Smooth muscle cell (in vitro differentiated cells): Measurements from ENCODE around the gene PLEKHG5. TPM values are rescaled to one million over a fixed set of nuclear protein-coding genes. Genes with fewer than 3 reads are reported as not detected.

Experiments used
- DNase-seq: peaks from one replicate; lab custom pipeline; 2025; ENCODE audit not compliant: unreplicated experiment; lab: John Stamatoyannopoulos, UW
- H2AFZ ChIP-seq: fragments of 200-600 bp; sonication (generic); 2 replicates; pipeline ENCODE4 v1.6.0; 2016; ENCODE audit warnings: antibody characterized with exemption, low read depth, mild to moderate bottlenecking
- H3F3A ChIP-seq: fragments of 200-600 bp; sonication (generic); 2 replicates; pipeline ENCODE4 v1.6.0; 2017; ENCODE audit warnings: antibody characterized with exemption, low read depth
- H3K27ac ChIP-seq: fragments of 200-600 bp; sonication (generic); 2 replicates; pipeline ENCODE4 v1.5.1; 2016; ENCODE audit warnings: low read depth, mild to moderate bottlenecking
- H3K27me3 ChIP-seq: fragments of 200-600 bp; sonication (generic); 2 replicates; pipeline ENCODE4 v1.6.1; 2016; ENCODE audit warnings: low read depth, mild to moderate bottlenecking
- H3K36me3 ChIP-seq: fragments of 200-600 bp; sonication (generic); 2 replicates; pipeline ENCODE4 v1.5.1; 2016; ENCODE audit warnings: low read depth
- H3K4me1 ChIP-seq: fragments of 200-600 bp; sonication (generic); 2 replicates; pipeline ENCODE4 v1.5.1; 2016; ENCODE audit warnings: low read depth
- H3K4me2 ChIP-seq: fragments of 200-600 bp; sonication (generic); 2 replicates; pipeline ENCODE4 v1.6.0; 2016; ENCODE audit warnings: mild to moderate bottlenecking
- H3K4me3 ChIP-seq: fragments of 200-600 bp; sonication (generic); 2 replicates; pipeline ENCODE4 v1.5.1; 2016; ENCODE audit warnings: mild to moderate bottlenecking
- H3K79me2 ChIP-seq: fragments of 200-600 bp; sonication (generic); 2 replicates; pipeline ENCODE4 v1.6.0; 2016; ENCODE audit warnings: low read depth, mild to moderate bottlenecking
- H3K9ac ChIP-seq: fragments of 200-600 bp; sonication (generic); 2 replicates; pipeline ENCODE4 v1.6.0; 2016; ENCODE audit warnings: low read depth
- H3K9me3 ChIP-seq: fragments of 200-600 bp; sonication (generic); replicated peaks from 2 replicates; pipeline ENCODE4 v1.5.1; 2016; ENCODE audit warnings: low read depth
- H4K20me1 ChIP-seq: fragments of 200-600 bp; sonication (generic); 2 replicates; pipeline ENCODE4 v1.6.0; 2016; ENCODE audit warnings: low read depth
- WGBS: methylation state at CpG from one replicate; pipeline ENCODE4 v1.1.7; 2016; ENCODE audit warnings: low lambda C conversion rate; 5-methylcytosine and 5-hydroxymethylcytosine counted together
- polyA plus RNA-seq: library from polyadenylated mRNA; unstranded; fragments of >200 nt; fragmentation: Nextera tagmentation; extraction: Ambion mirVana; gene quantifications from 2 replicates; pipeline ENCODE4 v1.2.1, GENCODE V29; 2016
- total RNA-seq: library from RNA; depleted of rRNA; stranded (reverse); fragments of >200 nt; gene quantifications from 2 replicates; pipeline ENCODE4 v1.2.3, GENCODE V29; 2014
- TF ChIP-seq, protein P1 (sequence below): fragments of 200-600 bp; sonication (generic); IDR thresholded peaks from 2 replicates; pipeline ENCODE4 v1.5.1; 2017; ENCODE audit warnings: borderline replicate concordance, mild to moderate bottlenecking, antibody characterized with exemption; ENCODE audit not compliant: insufficient read depth, poor library complexity, severe bottlenecking

The PLEKHG5 gene
- total and polyA plus RNA-seq, 2 experiments from 2014 or later, result 10.6 to 14.5 TPM

DNA sequence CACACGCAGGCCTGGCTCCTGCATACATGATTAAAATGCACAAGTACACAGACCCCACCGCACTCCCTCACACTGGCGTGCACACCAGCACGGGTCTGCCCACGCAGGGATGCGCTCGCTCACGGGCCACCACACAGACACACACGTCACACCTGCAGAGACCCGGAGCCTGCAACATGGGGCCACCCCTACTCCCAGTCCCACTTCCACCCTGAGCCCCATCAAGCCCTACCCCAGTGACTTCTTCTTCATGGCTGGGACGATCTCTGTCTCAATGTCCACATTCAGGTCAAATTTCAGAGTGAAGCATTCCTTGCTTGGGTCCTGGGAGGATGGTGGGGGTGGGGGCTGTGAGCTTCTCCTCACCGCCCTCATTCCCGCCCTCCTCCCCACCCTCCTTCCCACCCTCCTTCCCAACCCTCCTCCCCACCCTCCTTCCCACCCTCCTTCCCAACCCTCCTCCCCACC is 16.6 kb downstream of the PLEKHG5 start:
- no peak for DNase-seq
- TF ChIP-seq, protein P1, sequence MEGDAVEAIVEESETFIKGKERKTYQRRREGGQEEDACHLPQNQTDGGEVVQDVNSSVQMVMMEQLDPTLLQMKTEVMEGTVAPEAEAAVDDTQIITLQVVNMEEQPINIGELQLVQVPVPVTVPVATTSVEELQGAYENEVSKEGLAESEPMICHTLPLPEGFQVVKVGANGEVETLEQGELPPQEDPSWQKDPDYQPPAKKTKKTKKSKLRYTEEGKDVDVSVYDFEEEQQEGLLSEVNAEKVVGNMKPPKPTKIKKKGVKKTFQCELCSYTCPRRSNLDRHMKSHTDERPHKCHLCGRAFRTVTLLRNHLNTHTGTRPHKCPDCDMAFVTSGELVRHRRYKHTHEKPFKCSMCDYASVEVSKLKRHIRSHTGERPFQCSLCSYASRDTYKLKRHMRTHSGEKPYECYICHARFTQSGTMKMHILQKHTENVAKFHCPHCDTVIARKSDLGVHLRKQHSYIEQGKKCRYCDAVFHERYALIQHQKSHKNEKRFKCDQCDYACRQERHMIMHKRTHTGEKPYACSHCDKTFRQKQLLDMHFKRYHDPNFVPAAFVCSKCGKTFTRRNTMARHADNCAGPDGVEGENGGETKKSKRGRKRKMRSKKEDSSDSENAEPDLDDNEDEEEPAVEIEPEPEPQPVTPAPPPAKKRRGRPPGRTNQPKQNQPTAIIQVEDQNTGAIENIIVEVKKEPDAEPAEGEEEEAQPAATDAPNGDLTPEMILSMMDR, result no peak
- Histone ChIP-seq H2AFZ (no peak overlapping the region), H3K4me3 (no peak overlapping the region), H3F3A (no peaks in the 10 kb centered on the region), H3K27me3 (no peaks in the 10 kb centered on the region), H3K36me3 (no peaks in the 10 kb centered on the region), H3K79me2 (no peaks in the 10 kb centered on the region), H3K4me1 (no peaks in the 10 kb centered on the region), H3K4me2 (no peak overlapping the region), H3K9ac (no peak overlapping the region), H3K9me3 (no peaks in the 10 kb centered on the region), H3K27ac (no peak overlapping the region), H4K20me1 (peaks cover 68% of the 10 kb centered on the region)
- WGBS, result 89% methylated on average over 13 of the region's 13 CpGs

DNA sequence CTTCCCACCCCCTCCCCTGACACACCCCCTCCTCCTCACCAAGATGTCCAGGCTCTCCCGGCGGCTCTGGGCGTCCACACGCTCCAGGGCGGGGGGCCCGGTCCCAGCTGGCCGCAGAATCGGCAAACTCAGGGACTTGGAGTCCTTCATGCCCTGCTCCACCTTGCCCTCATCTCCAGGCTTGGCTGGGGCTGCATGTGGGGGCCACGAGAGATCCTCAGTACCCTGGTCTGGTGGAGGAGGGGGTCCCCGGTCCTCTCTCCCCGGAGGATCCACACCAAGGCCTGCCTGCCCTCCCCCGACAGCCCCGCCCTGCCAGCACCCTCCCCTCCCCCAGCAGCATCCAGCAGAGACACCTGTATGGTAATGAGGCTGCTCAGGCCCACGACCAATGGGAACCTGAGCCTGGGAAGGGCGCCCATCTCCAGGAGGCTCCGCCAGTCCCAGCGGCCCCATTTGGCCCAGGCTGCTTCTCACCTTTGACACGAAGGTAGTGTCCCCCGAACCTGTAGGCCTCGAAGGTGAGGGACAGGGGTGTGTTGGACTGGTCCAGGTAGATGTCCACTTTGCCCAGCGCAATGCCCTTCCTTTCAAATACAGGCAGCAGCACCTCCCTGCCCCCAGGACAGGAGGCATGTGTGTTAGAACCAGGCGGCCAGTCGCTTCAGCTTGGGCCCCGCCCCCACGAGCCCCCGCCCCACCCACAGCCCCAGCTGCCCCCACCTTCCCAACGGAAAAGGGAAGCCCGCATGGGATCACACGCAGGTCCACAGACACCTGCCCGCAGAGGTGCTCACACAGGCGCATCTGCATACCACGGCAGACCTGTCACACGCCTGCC is 17.3 kb downstream of the PLEKHG5 start:
- no peaks in the 10 kb centered on the region for H3K9me3 ChIP-seq
- no peaks in the 10 kb centered on the region for H3K79me2 ChIP-seq
- no peak overlapping the region for H3K4me2 ChIP-seq
- no peaks in the 10 kb centered on the region for H3K4me1 ChIP-seq
- H3K27ac ChIP-seq, result no peak overlapping the region
- peaks cover 65% of the 10 kb centered on the region for H4K20me1 ChIP-seq
- no peaks in the 10 kb centered on the region for H3F3A ChIP-seq
- TF ChIP-seq, protein P1, result no peak
- no peak for DNase-seq
- no peak overlapping the region for H3K9ac ChIP-seq
- WGBS, result 89% methylated on average over 23 of the region's 33 CpGs
- no peaks in the 10 kb centered on the region for H3K36me3 ChIP-seq
- no peak overlapping the region for H2AFZ ChIP-seq
- H3K27me3 ChIP-seq, result no peaks in the 10 kb centered on the region
- H3K4me3 ChIP-seq, result no peak overlapping the region

DNA sequence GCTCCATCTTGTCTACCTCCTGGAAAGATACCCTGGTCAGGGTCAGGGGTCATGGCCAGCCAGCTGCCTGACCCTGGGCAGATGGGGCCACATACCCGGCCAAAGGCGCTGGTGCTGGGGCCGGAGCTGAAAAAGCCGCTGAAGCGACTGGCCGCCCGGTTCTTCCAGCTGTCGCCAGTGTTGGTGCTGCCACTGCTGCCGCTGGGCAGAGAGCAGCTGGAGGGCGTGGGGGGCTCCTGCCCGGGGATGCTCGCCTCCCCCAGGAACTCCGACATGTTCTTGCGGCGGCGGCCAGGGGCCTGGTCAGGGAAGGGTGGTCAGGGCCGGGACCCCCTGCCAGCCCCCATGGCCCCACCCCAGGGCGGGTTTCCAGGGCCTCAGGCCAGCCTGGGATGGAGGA is 18.3 kb downstream of the PLEKHG5 start:
- H3K4me1 ChIP-seq, result no peaks in the 10 kb centered on the region
- H3K9me3 ChIP-seq, result no peaks in the 10 kb centered on the region
- 97% methylated on average over 11 of the region's 18 CpGs for WGBS

More for the DNA sequence above, 18.3 kb downstream of the PLEKHG5 start:
- H3K4me2 ChIP-seq, result no peak overlapping the region
- no peak overlapping the region for H3K9ac ChIP-seq
- H3K27ac ChIP-seq, result no peak overlapping the region
- H3K27me3 ChIP-seq, result no peaks in the 10 kb centered on the region
- no peak for DNase-seq
- no peaks in the 10 kb centered on the region for H3F3A ChIP-seq
- no peak overlapping the region for H3K4me3 ChIP-seq
- peaks cover 56% of the 10 kb centered on the region for H4K20me1 ChIP-seq
- H3K79me2 ChIP-seq, result no peaks in the 10 kb centered on the region
- TF ChIP-seq, protein P1, result no peak
- H2AFZ ChIP-seq, result no peak overlapping the region
- no peaks in the 10 kb centered on the region for H3K36me3 ChIP-seq
